OCI-LY1 (cell line): ENCODE data around the gene HEYL.

Source experiments
- H2AFZ ChIP-seq: fragments of 200-600 bp; sonication (generic), shearing (Covaris generic); 2 replicates; pipeline ENCODE4 v1.6.0; 2014; ENCODE audit warnings: antibody characterized with exemption, mild to moderate bottlenecking, low read length
- H3F3A ChIP-seq: fragments of 200-600 bp; sonication (generic), shearing (Covaris generic); 2 replicates; pipeline ENCODE4 v1.6.0; 2014; ENCODE audit warnings: mild to moderate bottlenecking, antibody characterized with exemption, low read length, moderate library complexity; ENCODE audit not compliant: insufficient read depth
- H3K27ac ChIP-seq: fragments of 200-600 bp; sonication (generic); 2 replicates; pipeline ENCODE4 v1.5.1; 2014; ENCODE audit warnings: low read length, mixed run types, mild to moderate bottlenecking, low read depth; ENCODE audit not compliant: poor library complexity, severe bottlenecking
- H3K27me3 ChIP-seq: fragments of 200-600 bp; sonication (generic); 2 replicates; pipeline ENCODE4 v1.6.0; 2014; ENCODE audit warnings: antibody characterized with exemption, mild to moderate bottlenecking, low read length, moderate library complexity; ENCODE audit not compliant: insufficient read depth
- H3K36me3 ChIP-seq: fragments of 200-600 bp; sonication (generic); 2 replicates; pipeline ENCODE4 v1.6.1; 2014; ENCODE audit warnings: mild to moderate bottlenecking, antibody characterized with exemption, low read length, moderate library complexity, mixed read lengths; ENCODE audit not compliant: insufficient read depth
- H3K4me1 ChIP-seq: fragments of 200-600 bp; sonication (generic); 2 replicates; pipeline ENCODE4 v1.5.1; 2014; ENCODE audit warnings: mild to moderate bottlenecking, low read length, moderate library complexity; ENCODE audit not compliant: insufficient read depth, severe bottlenecking
- H3K4me2 ChIP-seq: fragments of 200-600 bp; sonication (generic), shearing (Covaris generic); 2 replicates; pipeline ENCODE4 v1.6.1; 2014; ENCODE audit warnings: low read length
- H3K4me3 ChIP-seq: fragments of 200-600 bp; sonication (generic); 2 replicates; pipeline ENCODE4 v1.5.1; 2014; ENCODE audit warnings: low read length, low read depth, mild to moderate bottlenecking, mixed read lengths; ENCODE audit not compliant: poor library complexity, severe bottlenecking
- H3K79me2 ChIP-seq: fragments of 200-600 bp; shearing (Covaris generic); 2 replicates; pipeline ENCODE4 v1.6.1; 2016; ENCODE audit warnings: mixed run types, low read length, mixed read lengths; ENCODE audit not compliant: insufficient read depth
- H3K9ac ChIP-seq: fragments of 200-600 bp; sonication (generic), shearing (Covaris generic); 2 replicates; pipeline ENCODE4 v1.6.1; 2014; ENCODE audit warnings: mild to moderate bottlenecking, low read length, mixed read lengths
- H3K9me2 ChIP-seq: fragments of 200-600 bp; sonication (generic), shearing (Covaris generic); 2 replicates; pipeline ENCODE4 v1.6.1; 2014; ENCODE audit warnings: low read depth, mild to moderate bottlenecking, low read length, mixed read lengths
- H3K9me3 ChIP-seq: fragments of 200-600 bp; shearing (Covaris generic); 2 replicates; pipeline ENCODE4 v1.6.1; 2014; ENCODE audit warnings: low read length, mixed read lengths
- H4K20me1 ChIP-seq: fragments of 200-600 bp; sonication (generic), shearing (Covaris generic); 2 replicates; pipeline ENCODE4 v1.6.0; 2016; ENCODE audit warnings: mild to moderate bottlenecking, low read length; ENCODE audit not compliant: insufficient read depth
- CTCF ChIP-seq: fragments of 200-600 bp; sonication (generic), shearing (Covaris generic); IDR thresholded peaks from 2 replicates; pipeline ENCODE4 v1.5.1; 2017; ENCODE audit warnings: mild to moderate bottlenecking, antibody characterized with exemption, low read length, moderate library complexity, mixed read lengths
- EZH2 ChIP-seq: fragments of 200-600 bp; sonication (generic), shearing (Covaris generic); IDR thresholded peaks from 2 replicates; pipeline ENCODE4 v1.8.0; 2017; ENCODE audit warnings: borderline replicate concordance, mixed run types, mild to moderate bottlenecking, antibody characterized with exemption, low read length, moderate library complexity, mixed read lengths

Gene HEYL

DNA sequence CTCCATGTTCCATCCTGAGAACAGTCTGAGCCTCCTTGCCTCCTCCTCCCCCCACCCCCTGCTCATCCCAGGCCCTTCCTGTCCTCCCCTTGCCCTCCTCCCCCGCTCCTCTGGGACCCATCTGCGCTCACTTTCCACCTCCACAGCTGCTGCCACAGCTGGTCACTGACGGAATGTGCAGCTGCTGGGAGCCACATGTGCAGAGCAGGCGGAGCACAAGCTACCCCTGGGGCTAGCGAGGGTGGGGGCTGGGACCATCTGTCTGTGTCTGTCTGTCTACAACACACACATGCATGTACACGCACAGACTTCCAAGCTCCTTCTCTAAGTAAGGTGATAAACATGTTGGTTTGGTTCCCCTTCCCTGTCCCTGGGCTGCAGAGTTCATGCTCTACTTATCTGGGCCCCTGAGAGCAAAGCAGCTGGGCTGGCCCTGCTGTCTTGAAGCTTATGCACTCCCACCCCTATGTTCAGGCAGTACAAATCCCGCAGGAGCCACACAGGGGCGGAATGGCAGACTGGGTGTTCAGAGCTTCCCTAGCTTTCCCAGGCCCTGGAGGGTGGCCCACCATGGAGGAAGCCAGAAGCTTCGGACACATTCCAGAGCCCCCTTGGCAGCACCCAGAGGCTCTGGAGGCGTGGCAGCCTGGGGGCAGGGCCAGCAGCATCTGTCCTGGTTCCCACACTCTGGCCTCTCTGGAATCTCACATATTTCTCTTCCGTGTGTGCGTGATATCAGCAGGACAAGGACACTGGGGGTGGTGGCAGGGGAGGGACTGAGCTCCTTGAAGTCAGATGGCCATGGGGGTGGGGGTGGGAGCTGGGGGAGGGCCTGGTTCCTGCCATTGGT, 7.0 kb upstream of the HEYL start:
- H3K4me2 ChIP-seq = no peak overlapping the region
- no peaks in the 10 kb centered on the region for H3K4me1 ChIP-seq
- H3K36me3 ChIP-seq = no peaks in the 10 kb centered on the region
- H3K27ac ChIP-seq = no peak overlapping the region
- H3K9ac ChIP-seq = no peak overlapping the region
- H3K9me3 ChIP-seq = no peaks in the 10 kb centered on the region
- H4K20me1 ChIP-seq = no peaks in the 10 kb centered on the region
- no peaks in the 10 kb centered on the region for H3K9me2 ChIP-seq
- no peak overlapping the region for H2AFZ ChIP-seq
- H3F3A ChIP-seq = no peaks in the 10 kb centered on the region
- no peak overlapping the region for H3K4me3 ChIP-seq
- H3K79me2 ChIP-seq = no peaks in the 10 kb centered on the region
- H3K27me3 ChIP-seq = no peaks in the 10 kb centered on the region
- no peak for TF ChIP-seq CTCF
- TF ChIP-seq EZH2 = no peak

- H3K4me2 ChIP-seq = no peak overlapping the region
These were observed 6.1 kb upstream of the HEYL start for GRCh38 chr1:39645411-39646043.

DNA sequence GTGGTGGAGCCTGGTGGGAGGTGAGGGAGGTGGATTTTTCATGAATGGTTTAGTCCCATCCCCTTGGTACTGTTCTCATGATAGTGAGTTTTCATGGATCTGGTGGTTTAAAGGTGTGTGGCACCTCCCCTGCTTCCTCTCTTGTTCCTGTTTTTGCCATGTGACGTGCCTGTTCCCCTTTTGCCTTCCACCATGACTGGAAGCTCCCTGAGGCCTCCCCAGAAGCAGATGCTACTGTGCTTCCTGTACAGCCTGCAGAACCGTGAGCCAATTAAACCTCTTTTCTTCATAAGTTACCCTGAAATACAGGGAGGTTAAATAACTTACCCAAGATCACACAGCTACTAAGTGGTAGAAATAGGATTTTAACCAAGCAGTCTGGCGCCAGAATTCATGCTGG, 4.3 kb upstream of the HEYL start:
- no peak overlapping the region for H3K4me3 ChIP-seq
- no peaks in the 10 kb centered on the region for H3K9me3 ChIP-seq
- H2AFZ ChIP-seq = no peak overlapping the region
- H3K4me1 ChIP-seq = peaks cover 6% of the 10 kb centered on the region
- no peaks in the 10 kb centered on the region for H3K36me3 ChIP-seq
- no peaks in the 10 kb centered on the region for H3F3A ChIP-seq
- no peaks in the 10 kb centered on the region for H4K20me1 ChIP-seq
- TF ChIP-seq CTCF = no peak
- TF ChIP-seq EZH2 = no peak
- H3K27ac ChIP-seq = no peak overlapping the region
- no peaks in the 10 kb centered on the region for H3K9me2 ChIP-seq
- H3K9ac ChIP-seq = no peak overlapping the region
- H3K79me2 ChIP-seq = no peaks in the 10 kb centered on the region
- H3K27me3 ChIP-seq = no peaks in the 10 kb centered on the region
- no peak overlapping the region for H3K4me2 ChIP-seq

More at GRCh38 chr1:39645411-39646043, 6.1 kb upstream of the HEYL start:
- no peak for TF ChIP-seq CTCF
- no peak for TF ChIP-seq EZH2
- Histone ChIP-seq H3K9ac (no peak overlapping the region), H3K4me1 (no peaks in the 10 kb centered on the region), H3K79me2 (no peaks in the 10 kb centered on the region), H3F3A (no peaks in the 10 kb centered on the region), H4K20me1 (no peaks in the 10 kb centered on the region), H3K4me3 (no peak overlapping the region), H3K9me3 (no peaks in the 10 kb centered on the region), H3K27ac (no peak overlapping the region), H3K36me3 (no peaks in the 10 kb centered on the region), H3K9me2 (no peaks in the 10 kb centered on the region), H2AFZ (no peak overlapping the region), H3K27me3 (no peaks in the 10 kb centered on the region)
